Transverse colon (tissue), 4 donors: ENCODE measurements around the gene ACSM2B. TPM values are rescaled to one million over a fixed set of nuclear protein-coding genes. Genes with fewer than 3 reads are reported as not detected.
"Not testable (repeated sequence)": the region's sequence is repeated elsewhere in the genome, so short reads cannot be mapped to it uniquely, and the experiment has no call there.

Experiments
- DNase-seq: peaks from one replicate; pipeline ENCODE4 v3.0.0-alpha.2; 2019
- H3K27ac ChIP-seq, 4 donors: fragments of 200-600 bp; sonication (generic); 2 replicates each; pipeline ENCODE4 v1.5.1; 2016 to 2018; ENCODE audit warnings: inconsistent platforms in 4 of 4
- H3K27me3 ChIP-seq: fragments of 200-600 bp; sonication (generic); 2 replicates; pipeline ENCODE4 v1.5.1; 2017; ENCODE audit warnings: inconsistent platforms
- H3K36me3 ChIP-seq, 4 donors: fragments of 200-600 bp; sonication (generic); 2 replicates each; pipeline ENCODE4 v1.5.1; 2017 to 2019; ENCODE audit warnings: inconsistent platforms in 4 of 4
- H3K4me1 ChIP-seq, 4 donors: fragments of 200-600 bp; sonication (generic); 2 replicates each; pipeline ENCODE4 v1.5.1; 2017 to 2020; ENCODE audit warnings: inconsistent platforms in 4 of 4
- H3K4me3 ChIP-seq, 4 donors: fragments of 200-600 bp; sonication (generic); 1 replicate in 1 of 4; 2 replicates in 3 of 4; pipeline versions ENCODE4 v1.5.1 to v1.6.1; 2017 to 2019; ENCODE audit warnings: inconsistent platforms in 4 of 4
- H3K9me3 ChIP-seq, 2 donors: fragments of 200-600 bp; sonication (generic); 2 replicates each; pipeline ENCODE4 v1.5.1; 2017 to 2019; ENCODE audit warnings: inconsistent platforms in 2 of 2
- CTCF ChIP-seq, 5 experiments: fragments of 200-600 bp in 3 of 5; fragments of 450-650 bp in 2 of 5; sonication (generic) in 3 of 5; IDR thresholded peaks; 1 replicate in 2 of 5; 2 replicates in 3 of 5; pipeline ENCODE4 v1.5.1; 2016 to 2017; ENCODE audit warnings: antibody characterized with exemption in 5 of 5, inconsistent platforms in 3 of 5, mild to moderate bottlenecking in 2 of 5, moderate library complexity in 1 of 5
- POLR2A ChIP-seq: fragments of 450-650 bp; IDR thresholded peaks from one replicate; pipeline ENCODE4 v1.6.1; 2016; ENCODE audit warnings: antibody characterized with exemption, mild to moderate bottlenecking, moderate library complexity
- WGBS, 2 donors: methylation state at CpG; one replicate each; pipeline ENCODE4 v1.1.5; 2018; ENCODE audit warnings: low coverage in 1 of 2; 5-methylcytosine and 5-hydroxymethylcytosine counted together
- in situ Hi-C, 4 donors: fragments of 200-750 bp; cut with MboI; loops; one replicate each; pipeline versions ENCODE4 v1.15.0 to v1.15.1; 2017; ENCODE audit warnings: low sequenced_read_pairs in 3 of 4, low pct_ligation_motif_present in 1 of 4, low pct_unique_long_range_greater_than_20kb in 1 of 4
- intact Hi-C: fragments of 100-400 bp; cut with DNase I; formaldehyde crosslinking; loops from one replicate; pipeline ENCODE4 v1.15.1; 2023; ENCODE audit warnings: low total_unique reads
- total RNA-seq, 4 donors: library from RNA; depleted of rRNA; stranded (reverse); fragments of >200 nt; gene quantifications; one replicate each; pipeline ENCODE4 v1.1.0, GENCODE V29; 2016

ACSM2B gene
- total RNA-seq, 4 donors from 2014 or later, result not detected

- Histone ChIP-seq H3K4me3 (no peak overlapping the region), H3K27me3 (no peaks in the 10 kb centered on the region), H3K27ac (no peak overlapping the region), H3K4me1 (no peaks in the 10 kb centered on the region), H3K9me3 (peaks cover 0 to 9% of the 10 kb centered on the region in 2 donors), H3K36me3 (no peaks in the 10 kb centered on the region)
- intact Hi-C loops, result no loop called here
- no peak for DNase-seq
- in situ Hi-C loops, result no loop called here
- TF ChIP-seq POLR2A, result no peak
Measured at GRCh38 chr16:20566864-20567263, 9.3 kb downstream of the ACSM2B start.

DNA sequence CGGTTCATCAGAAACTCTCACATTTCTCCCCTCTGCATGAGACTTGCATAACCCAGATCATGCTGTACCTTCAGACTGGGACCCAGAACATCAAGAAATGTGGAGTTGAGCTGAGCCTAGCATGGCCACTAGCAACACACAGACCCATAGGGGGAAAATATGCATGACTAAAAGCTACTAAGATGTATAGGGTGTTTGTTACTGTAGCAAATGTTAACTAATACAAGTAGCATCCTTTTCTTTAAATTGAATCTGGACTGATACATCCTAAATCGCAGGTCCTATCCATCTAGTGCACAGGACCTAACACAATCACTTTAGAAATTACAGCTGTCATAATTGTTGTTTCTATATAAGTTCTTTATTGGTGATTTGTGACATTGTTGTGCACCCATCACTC lies 10.8 kb downstream of the ACSM2B start:
- H3K4me1 ChIP-seq, DNase-seq, H3K27ac ChIP-seq, in situ Hi-C loops, intact Hi-C loops, H3K4me3 ChIP-seq, H3K27me3 ChIP-seq, H3K9me3 ChIP-seq, H3K36me3 ChIP-seq: not testable (repeated sequence)
- WGBS, 2 donors, result 88 to 93% methylated on average over 2 of the region's 2 CpGs

DNA sequence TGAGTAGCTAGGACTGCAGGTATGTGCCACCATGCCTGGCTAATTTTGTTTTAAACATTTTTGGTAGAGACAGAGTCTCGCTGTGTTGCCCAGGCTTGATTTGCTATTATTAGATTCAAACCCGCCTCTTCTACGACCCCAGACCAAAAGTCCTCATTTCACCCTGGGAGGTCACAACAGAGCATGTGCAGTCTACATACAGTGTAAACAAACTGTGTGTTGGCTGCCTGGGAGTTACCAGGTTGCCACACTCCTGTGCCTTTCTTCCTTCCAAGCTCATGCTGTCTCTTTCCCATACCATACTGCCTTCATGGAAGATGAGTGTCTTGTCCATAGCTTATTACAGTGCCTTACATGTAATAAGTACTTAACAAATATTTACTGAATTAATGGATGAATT lies 11.9 kb downstream of the ACSM2B start:
- 100% methylated on average over 1 to 3 of the region's 3 CpGs for WGBS, 2 donors
- H3K27me3 ChIP-seq, H3K27ac ChIP-seq, H3K4me3 ChIP-seq, DNase-seq, H3K36me3 ChIP-seq, H3K4me1 ChIP-seq, intact Hi-C loops, H3K9me3 ChIP-seq, in situ Hi-C loops: not testable (repeated sequence)

DNA sequence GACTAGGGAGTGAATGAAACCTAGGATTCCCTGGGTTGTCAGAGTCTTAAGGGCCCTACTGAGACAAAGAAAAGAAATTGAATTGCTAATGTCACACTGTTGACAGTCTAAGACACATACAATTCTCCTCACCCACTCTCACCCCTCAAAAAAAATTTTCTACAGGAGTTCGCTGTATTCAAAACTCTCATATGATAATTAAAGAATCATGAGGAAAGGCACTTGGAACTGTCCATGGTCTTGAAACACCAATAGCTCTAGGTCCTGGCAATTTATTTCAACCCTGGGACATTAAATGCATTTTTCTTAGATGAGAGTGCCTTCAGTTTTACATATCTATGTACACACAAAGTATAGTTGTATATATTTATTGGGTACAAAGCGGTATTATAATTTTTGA lies 20.5 kb downstream of the ACSM2B start:
- DNase-seq, H3K27ac ChIP-seq, H3K9me3 ChIP-seq, H3K4me3 ChIP-seq, in situ Hi-C loops, H3K27me3 ChIP-seq, H3K4me1 ChIP-seq, H3K36me3 ChIP-seq, intact Hi-C loops: not testable (repeated sequence)
- WGBS, 2 donors, result 58 to 75% methylated on average over 1 to 2 of the region's 2 CpGs

DNA sequence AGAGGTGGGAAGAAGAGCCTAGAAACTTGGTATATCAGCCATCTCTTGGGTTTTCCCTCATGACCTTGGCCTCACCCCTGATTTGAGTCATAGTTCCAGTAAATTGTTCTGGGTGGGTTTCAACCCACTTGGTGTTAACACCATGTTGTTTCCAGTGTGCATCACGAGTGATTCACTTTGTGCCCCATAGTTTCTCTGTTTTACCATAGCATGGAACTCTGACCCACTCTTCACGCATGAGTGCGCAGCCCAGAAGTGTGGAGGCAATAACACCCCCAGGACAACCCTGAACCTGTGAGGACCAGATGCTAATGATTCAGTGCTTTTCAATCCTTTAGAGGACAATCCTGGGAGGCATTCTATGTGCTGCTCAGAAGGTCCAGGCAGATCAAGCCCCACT lies 21.5 kb downstream of the ACSM2B start:
- H3K27me3 ChIP-seq, H3K36me3 ChIP-seq, H3K27ac ChIP-seq, H3K4me1 ChIP-seq, DNase-seq, H3K9me3 ChIP-seq, H3K4me3 ChIP-seq, in situ Hi-C loops, intact Hi-C loops: not testable (repeated sequence)
- 71% methylated on average over 3 of the region's 3 CpGs; no CpG with 5 or more reads in 1 of the 2 donors for WGBS, 2 donors

DNA sequence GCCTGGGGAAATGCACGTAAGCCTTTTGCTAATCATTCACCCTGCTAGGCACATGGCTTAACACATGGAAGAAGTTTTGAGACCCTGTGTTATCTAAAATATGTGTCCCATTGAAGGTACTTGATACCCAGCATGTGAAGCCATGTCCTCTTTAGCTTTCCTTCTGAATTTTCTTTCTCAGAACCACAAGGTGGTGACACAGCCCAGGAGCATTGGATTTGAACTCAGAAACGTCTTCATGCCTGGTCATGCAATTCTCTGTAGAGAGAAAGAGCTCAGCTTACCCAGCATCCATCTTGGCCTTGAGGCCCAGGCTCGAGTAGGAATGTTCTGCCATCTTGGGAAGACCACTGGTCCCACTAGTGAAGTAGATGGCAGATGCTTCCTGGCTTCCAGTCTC lies 22.7 kb downstream of the ACSM2B start:
- DNase-seq, H3K27ac ChIP-seq, intact Hi-C loops, H3K4me3 ChIP-seq, H3K9me3 ChIP-seq, H3K27me3 ChIP-seq, H3K36me3 ChIP-seq, in situ Hi-C loops, H3K4me1 ChIP-seq: not testable (repeated sequence)
- WGBS, 2 donors, result 0 to 28% methylated on average over 1 to 3 of the region's 3 CpGs
- peak in 1 of 5 experiments; percentile 11 for TF ChIP-seq CTCF (IDR thresholded peaks at IDR 0.05)

- in situ Hi-C loops, H3K27ac ChIP-seq, intact Hi-C loops, H3K36me3 ChIP-seq, H3K4me1 ChIP-seq, DNase-seq, H3K9me3 ChIP-seq, H3K4me3 ChIP-seq, H3K27me3 ChIP-seq: not testable (repeated sequence)
- 71 to 92% methylated on average over 1 of the region's 1 CpG for WGBS, 2 donors
Measured at GRCh38 chr16:20546951-20547350, 29.2 kb downstream of the ACSM2B start.

GRCh38 chr16:20546278-20546853 lies 29.8 kb downstream of the ACSM2B start:
- DNase-seq, H3K27ac ChIP-seq, H3K36me3 ChIP-seq, H3K27me3 ChIP-seq, H3K4me3 ChIP-seq, H3K4me1 ChIP-seq, H3K9me3 ChIP-seq, intact Hi-C loops, in situ Hi-C loops: not testable (repeated sequence)
- WGBS, 2 donors, result 57 to 88% methylated on average over 2 to 5 of the region's 5 CpGs

DNA sequence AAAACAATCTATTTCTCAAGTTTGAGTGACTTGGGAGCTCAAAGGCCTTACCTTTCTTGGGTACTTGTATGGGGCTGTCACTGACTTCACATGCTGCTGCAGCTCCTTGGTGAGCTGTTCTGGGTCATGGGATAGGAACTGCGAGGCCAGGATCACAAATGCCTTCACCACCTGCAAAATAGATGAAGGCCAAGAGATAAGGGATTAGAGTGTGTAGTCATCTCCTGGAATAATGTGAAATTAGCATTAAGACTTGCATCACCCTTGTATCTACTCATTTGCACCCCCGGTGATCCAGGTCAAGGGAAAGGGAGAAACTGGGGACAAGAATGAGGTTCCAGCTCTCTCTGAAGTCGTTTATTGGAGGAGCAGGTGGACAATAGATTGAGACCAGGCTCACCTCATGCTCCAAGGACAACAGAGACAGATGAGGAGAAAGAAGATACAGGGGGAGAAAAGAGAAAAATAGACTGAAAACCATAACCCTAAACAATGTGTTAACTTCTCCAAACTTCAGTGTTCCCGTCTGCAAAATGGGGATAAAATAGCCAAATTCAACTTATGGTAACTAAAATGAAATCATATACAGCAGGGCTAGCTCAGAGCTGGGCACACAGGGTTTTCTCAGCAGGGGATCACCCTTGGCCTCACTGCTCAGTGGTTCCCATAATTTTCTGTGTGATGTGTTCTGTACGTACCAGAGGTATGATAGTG lies 35.4 kb downstream of the ACSM2B start:
- DNase-seq, in situ Hi-C loops, H3K4me1 ChIP-seq, H3K4me3 ChIP-seq, intact Hi-C loops, H3K9me3 ChIP-seq, H3K36me3 ChIP-seq, H3K27me3 ChIP-seq, H3K27ac ChIP-seq: not testable (repeated sequence)
- 47 to 59% methylated on average over 3 to 5 of the region's 5 CpGs for WGBS, 2 donors
